ENCODE data around the gene UBA3. TPM values are rescaled to one million over a fixed set of nuclear protein-coding genes. Genes with fewer than 3 reads are reported as not detected.

Gene UBA3
- total and polyA plus RNA-seq, 2 of the 13 experiments (the other 11 are each of a cell fraction or from before 2014, with no cell fraction given): 40.7 to 49.0 TPM

GRCh38 chr3:69013253-69014021 is 66.7 kb downstream of the UBA3 start, which contains the start of gene EOGT:
EOGT (minus strand) TSS chr3:69013684; CDS start chr3:69009846, 3,838 bp downstream.
- in situ Hi-C loops (cut with HindIII; ENCODE audit: extremely low pct_ligation_motif_present, low pct_unique_long_range_greater_than_20kb) (no loop called here), intact Hi-C loops (cut with micrococcal nuclease; ENCODE audit: unreplicated experiment) (loop anchor here (5.0 kb wide), 1 partner anchor 39 kb away; the partner anchor contains the start of gene TMF1)
- no TSS peak for BruUV-seq (replicated peaks)
- WGBS (ENCODE audit: low lambda C conversion rate): 0% methylated on average over 23 of the region's 96 CpGs
- H3K4me3 ChIP-seq (replicated peaks in 1 of 3; ENCODE audit: insufficient read depth in 1 of 3, low read depth in 2 of 3, low read length in 3 of 3): peak within 1 kb of the TSS; percentile 79 to 94 (median 86)
- H4K20me1 ChIP-seq (ENCODE audit: insufficient read depth, low read length): no peaks in the 10 kb centered on the region
- H3K4me2 ChIP-seq (ENCODE audit: low read depth, low read length): peak within 1 kb of the TSS; percentile 78
- H3K27me3 ChIP-seq (ENCODE audit: control insufficient read depth in 1 of 2, insufficient read depth in 2 of 2, low read length in 2 of 2): no peaks in the 10 kb centered on the region
- no peak for FAIRE-seq
- peak within 1 kb of the TSS; percentile 90 for H3K27ac ChIP-seq (ENCODE audit: extremely low read length, insufficient read depth, low read length)
- H2AFZ ChIP-seq (ENCODE audit: low read length): no peak within 1 kb of the TSS
- peaks cover 24% of the 10 kb centered on the region for H3K4me1 ChIP-seq (ENCODE audit: insufficient read depth, low read length)
- peak within 1 kb of the TSS; percentile 90 for H3K9ac ChIP-seq (ENCODE audit: insufficient read depth, low read depth, low read length)
- ATAC-seq: peak; percentile 95
- DNase-seq (ENCODE audit: low spot score): peak; percentile 75
- H3K36me3 ChIP-seq (replicated peaks in 1 of 2; ENCODE audit: control insufficient read depth in 1 of 2, insufficient read depth in 2 of 2, low read length in 2 of 2): peaks cover 0 to 12% of the 10 kb centered on the region in 2 experiments; a peak in 3 of 5 replicates
- ChIA-PET CTCF (ENCODE audit: low intra/inter-chr PET ratio, low total read pairs) (no interaction called here), POLR2A (interaction anchor here (0.8 to 2.3 kb wide), 4 partner anchors 11 to 67 kb away, joined by 3 to 11 read pairs (median 5); partner anchors contain the start of genes TMF1 and UBA3)
- H3K79me2 ChIP-seq (ENCODE audit: insufficient read depth, low read length): no peaks in the 10 kb centered on the region
- no peaks in the 10 kb centered on the region for H3K9me3 ChIP-seq (ENCODE audit: low read length)
- TF ChIP-seq TEAD3 (CRISPR knock-in tag; optimal IDR thresholded peaks at IDR 0.05; ENCODE audit: borderline replicate concordance) (no peak), ZNF629 (CRISPR knock-in tag; conservative IDR thresholded peaks at IDR 0.05) (0 out of 2 replicates have a peak, but pooled peaks have one; percentile 1), ZBTB49 (CRISPR knock-in tag; IDR thresholded peaks at IDR 0.05; ENCODE audit: borderline replicate concordance) (no peak), ZBTB42 (CRISPR knock-in tag; IDR thresholded peaks at IDR 0.05) (no peak), RARG (CRISPR knock-in tag; IDR thresholded peaks at IDR 0.05; ENCODE audit: low read depth) (no peak), ARNT2 (CRISPR knock-in tag; IDR thresholded peaks at IDR 0.05; ENCODE audit: low read depth) (peak; percentile 93), ATF7 (IDR thresholded peaks at IDR 0.05) (no peak), ATF7 (CRISPR knock-in tag; IDR thresholded peaks at IDR 0.05) (no peak), HNRNPH1 (optimal IDR thresholded peaks at IDR 0.05; ENCODE audit: low read depth, low read length) (no peak)
- TF ChIP-seq, protein P1, sequence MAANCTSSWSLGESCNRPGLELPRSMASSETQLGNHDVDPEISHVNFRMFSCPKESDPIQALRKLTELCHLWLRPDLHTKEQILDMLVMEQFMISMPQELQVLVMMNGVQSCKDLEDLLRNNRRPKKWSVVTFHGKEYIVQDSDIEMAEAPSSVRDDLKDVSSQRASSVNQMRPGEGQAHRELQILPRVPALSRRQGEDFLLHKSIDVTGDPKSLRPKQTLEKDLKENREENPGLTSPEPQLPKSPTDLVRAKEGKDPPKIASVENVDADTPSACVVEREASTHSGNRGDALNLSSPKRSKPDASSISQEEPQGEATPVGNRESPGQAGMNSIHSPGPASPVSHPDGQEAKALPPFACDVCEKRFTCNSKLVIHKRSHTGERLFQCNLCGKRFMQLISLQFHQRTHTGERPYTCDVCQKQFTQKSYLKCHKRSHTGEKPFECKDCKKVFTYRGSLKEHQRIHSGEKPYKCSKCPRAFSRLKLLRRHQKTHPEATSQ (CRISPR knock-in tag; IDR thresholded peaks at IDR 0.05; ENCODE audit: borderline replicate concordance): peak; percentile 70; the same call in 1 of the 2 replicates
- TF ChIP-seq, protein P2, sequence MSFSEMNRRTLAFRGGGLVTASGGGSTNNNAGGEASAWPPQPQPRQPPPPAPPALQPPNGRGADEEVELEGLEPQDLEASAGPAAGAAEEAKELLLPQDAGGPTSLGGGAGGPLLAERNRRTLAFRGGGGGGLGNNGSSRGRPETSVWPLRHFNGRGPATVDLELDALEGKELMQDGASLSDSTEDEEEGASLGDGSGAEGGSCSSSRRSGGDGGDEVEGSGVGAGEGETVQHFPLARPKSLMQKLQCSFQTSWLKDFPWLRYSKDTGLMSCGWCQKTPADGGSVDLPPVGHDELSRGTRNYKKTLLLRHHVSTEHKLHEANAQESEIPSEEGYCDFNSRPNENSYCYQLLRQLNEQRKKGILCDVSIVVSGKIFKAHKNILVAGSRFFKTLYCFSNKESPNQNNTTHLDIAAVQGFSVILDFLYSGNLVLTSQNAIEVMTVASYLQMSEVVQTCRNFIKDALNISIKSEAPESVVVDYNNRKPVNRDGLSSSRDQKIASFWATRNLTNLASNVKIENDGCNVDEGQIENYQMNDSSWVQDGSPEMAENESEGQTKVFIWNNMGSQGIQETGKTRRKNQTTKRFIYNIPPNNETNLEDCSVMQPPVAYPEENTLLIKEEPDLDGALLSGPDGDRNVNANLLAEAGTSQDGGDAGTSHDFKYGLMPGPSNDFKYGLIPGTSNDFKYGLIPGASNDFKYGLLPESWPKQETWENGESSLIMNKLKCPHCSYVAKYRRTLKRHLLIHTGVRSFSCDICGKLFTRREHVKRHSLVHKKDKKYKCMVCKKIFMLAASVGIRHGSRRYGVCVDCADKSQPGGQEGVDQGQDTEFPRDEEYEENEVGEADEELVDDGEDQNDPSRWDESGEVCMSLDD (CRISPR knock-in tag; IDR thresholded peaks at IDR 0.05; ENCODE audit: borderline replicate concordance): no peak
- TF ChIP-seq, protein P3, sequence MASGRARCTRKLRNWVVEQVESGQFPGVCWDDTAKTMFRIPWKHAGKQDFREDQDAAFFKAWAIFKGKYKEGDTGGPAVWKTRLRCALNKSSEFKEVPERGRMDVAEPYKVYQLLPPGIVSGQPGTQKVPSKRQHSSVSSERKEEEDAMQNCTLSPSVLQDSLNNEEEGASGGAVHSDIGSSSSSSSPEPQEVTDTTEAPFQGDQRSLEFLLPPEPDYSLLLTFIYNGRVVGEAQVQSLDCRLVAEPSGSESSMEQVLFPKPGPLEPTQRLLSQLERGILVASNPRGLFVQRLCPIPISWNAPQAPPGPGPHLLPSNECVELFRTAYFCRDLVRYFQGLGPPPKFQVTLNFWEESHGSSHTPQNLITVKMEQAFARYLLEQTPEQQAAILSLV (CRISPR knock-in tag; IDR thresholded peaks at IDR 0.05; ENCODE audit: borderline replicate concordance): peak; percentile 87; the same call in 1 of the 2 replicates
